Stimulated activated CD8-positive, alpha-beta memory T cell treated with anti-CD3 and anti-CD28 coated beads, Interleukin-2, amount 100 ng/mL, for 1 hour (primary cell): ENCODE results near the gene TNNT2.

Experiments
- DNase-seq, 2 donors: peaks; one replicate each; pipeline ENCODE4 v3.0.0-alpha.2; 2020; ENCODE audit warnings: low read depth in 2 of 2

The TNNT2 gene

GRCh38 chr1:201377611-201378092 is at the start of gene TNNT2:
Gene TNNT2 (minus strand): TSS chr1:201377680. CDS start chr1:201373254, 4,426 bp downstream.
- no peak for DNase-seq

- no peak for DNase-seq
These were observed 49.2 kb upstream of the TNNT2 start for GRCh38 chr1:201426479-201427310.

DNA sequence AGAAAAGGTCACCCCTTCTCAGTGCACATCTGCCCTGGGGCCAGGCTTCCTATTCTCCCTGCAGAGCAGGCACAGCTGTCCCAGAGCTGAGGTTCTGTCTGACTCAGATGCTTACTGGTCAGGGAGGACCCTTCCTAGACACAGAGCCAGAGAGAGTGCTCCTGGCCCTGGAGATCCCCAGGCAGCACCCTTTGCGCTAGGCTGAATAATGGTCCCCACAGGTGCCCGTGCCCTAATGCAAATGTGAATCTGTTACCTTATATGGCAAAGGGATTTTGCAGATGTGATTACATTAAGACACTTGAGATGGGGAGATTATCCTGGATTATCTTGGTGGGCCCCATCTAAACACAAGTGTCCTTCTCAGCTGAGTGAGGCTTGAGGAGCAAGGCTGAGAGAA is 46.7 kb upstream of the TNNT2 start:
- no peak for DNase-seq

DNA sequence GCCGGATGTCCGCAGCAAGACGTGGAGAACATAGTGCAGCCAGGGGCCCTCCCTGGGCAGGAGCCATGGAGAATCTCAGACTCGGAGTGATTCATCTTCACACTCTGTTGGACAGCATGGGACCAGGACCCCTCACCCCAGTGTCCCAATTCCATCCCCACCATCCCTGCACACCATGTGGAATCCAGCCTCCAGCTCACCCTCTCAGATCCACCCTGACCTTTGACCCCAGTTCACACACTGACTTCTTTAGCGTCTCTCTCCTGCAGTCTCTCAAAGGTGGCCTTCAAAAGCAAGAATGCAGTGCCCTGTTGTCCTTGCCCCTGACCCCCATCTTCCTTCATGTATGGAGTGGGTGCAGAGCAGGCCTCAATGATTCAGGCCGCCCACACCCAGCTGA is 46.2 kb upstream of the TNNT2 start:
- no peak for DNase-seq

- no peak for DNase-seq
These were observed 45.1 kb upstream of the TNNT2 start for GRCh38 chr1:201422436-201423030.

DNA sequence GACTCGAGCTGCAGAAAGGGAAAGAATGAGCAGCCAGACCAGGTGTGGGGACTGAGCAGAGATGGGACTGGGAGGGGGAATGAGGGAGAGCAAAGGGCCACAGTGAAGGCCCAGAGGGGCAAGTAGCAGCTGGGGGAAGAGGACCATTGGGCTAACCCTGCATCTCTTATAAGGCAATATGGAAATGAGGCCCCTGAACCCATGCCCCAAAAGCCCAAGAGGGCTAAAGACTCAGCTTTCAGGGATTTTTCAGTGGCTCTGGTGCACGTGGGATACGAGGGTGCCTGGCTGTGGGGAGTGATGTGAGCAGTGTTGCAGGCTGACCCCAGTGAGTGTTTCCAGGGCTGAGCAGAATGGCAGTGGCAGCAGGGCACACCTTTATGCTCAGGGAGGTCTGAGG is 44.5 kb upstream of the TNNT2 start:
- DNase-seq = no peak

DNA sequence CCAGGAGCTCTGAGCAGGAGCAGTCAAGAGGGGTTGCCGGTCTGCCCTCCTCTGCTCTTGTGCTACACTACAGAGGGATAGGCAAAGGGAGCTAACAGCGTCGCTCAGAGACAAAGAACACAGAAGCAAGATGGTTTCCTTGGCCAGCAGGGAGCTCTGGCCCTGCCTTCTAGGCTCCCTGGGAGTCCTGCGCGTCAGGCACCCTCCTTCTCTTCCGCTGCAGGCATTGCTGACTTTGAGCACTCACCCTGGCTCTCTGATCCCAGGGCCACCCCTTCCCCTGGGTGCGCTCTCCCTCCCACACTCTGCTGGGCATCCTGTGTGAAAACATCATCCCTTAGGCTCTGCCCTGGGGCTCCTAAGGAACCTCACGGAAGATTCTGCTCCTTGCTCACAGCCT is 43.6 kb upstream of the TNNT2 start:
- no peak for DNase-seq

GRCh38 chr1:201420608-201421002 is 43.1 kb upstream of the TNNT2 start:
- no peak for DNase-seq

DNA sequence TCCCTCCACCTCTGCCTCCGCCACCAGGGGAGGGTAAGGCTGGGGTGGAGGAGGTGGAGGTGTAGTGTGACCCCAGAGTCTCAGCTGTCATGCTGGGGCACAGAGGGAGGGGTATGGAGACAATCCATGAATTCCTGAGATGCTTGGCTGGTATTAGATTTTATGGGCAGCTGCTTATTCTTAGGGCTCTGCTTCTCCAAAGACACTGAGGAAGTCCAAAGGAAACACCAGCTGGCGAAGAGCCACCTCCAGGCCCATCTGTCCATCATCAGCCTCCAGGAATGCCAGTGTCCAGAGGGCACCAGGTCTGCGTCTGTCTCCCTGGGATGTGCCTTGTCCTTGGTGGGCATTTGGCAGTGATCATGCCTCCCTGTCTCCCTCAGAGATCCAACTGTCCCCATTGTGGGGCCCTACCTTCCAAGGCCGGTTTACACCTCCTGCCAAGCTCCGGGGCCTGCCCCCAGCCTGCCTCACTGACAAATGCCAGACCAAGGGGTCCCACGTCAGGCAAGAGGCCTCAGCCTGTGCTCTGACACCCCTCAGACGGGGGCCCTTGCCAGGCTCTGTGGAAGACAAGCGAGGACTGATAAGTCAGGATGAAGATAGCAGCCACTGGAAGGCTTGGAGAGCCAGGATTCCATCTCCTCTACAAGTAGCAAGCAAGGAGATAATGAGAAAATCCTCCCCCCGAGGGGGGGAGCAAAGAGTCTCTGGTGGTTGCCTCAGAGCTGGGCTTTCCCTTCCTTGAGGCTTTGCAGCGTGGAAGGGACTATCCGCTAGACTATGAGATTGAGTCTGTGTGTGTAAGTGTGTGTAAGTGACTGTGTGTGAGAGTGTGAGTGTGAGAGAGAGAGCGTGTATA is 42.5 kb upstream of the TNNT2 start:
- DNase-seq = no peak

DNA sequence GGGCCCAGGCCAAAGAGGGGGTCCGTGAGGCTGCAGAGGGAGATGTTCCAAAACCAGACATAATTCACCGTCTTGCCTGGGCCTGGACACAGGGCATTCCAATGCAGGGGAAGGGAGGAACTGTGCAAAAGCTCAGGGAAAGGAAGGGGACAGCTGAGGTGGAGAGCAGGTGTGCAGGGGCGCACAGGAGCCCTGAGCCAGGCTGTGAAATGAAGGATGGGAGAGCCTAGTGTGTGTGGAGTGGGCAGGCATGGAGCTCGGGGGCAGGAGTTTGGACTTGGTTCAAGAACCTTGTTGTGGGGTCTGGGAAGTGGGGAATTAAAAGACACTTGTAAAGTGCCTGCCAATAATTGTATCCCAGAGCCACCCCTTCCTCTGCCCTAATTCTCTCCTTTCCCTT is 41.8 kb upstream of the TNNT2 start:
- DNase-seq = no peak

- DNase-seq = no peak
These were observed 41.0 kb upstream of the TNNT2 start for GRCh38 chr1:201418461-201418860.

- DNase-seq = no peak
These were observed 36.7 kb upstream of the TNNT2 start for GRCh38 chr1:201414051-201414738.

- no peak for DNase-seq
These were observed 33.8 kb upstream of the TNNT2 start for GRCh38 chr1:201411292-201411691.

GRCh38 chr1:201409440-201409839 is 32.0 kb upstream of the TNNT2 start:
- DNase-seq = no peak

GRCh38 chr1:201408834-201409200 is 31.3 kb upstream of the TNNT2 start:
- no peak for DNase-seq

- DNase-seq = peak; percentile 27 to 34
These were observed 30.8 kb upstream of the TNNT2 start for GRCh38 chr1:201408176-201408833.

DNA sequence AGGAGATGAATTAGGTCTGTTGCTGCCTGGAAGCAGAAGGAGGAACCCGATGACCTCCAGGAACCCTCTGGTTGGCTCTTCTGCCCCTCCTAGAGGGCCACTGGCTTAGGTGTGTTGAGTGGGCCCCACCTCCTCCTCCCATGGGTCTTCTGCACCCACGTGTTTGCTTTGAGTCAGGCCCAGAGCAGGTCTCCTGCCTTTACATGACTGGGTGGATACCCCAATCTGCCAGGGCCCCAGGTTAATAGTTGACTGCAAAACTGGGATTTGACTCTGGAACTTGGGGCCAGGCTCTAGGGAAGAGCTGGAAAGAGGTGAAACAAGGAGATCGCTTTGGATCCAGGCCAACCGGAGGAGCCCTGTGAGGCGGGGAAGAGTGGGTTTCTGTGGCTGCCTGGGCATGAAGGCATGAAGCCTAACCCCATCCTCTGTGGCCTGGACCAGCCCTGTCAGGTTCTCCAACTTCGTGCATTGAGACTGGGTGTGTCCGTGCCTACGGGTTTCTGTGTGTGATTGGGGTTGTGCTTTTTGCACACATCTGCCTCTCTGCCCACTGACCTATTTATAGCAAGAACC is 29.4 kb upstream of the TNNT2 start:
- no peak for DNase-seq

DNA sequence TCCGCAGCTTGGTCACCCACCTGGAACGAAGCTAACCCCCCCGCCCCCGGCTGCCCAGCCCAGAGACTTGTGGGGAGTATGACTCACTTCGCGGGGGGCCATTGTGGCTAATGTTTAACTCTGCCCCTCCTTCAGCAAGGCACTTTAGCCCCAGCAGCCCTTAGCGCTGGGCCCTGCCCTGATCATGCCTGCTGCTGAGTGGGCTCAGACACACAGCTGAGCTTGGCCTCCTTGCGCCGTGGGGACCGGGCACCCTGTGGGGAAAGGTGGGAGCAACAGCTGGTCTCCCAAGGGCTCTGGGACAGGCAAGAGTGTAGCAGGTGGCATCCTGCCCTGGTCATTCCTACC is 28.0 kb upstream of the TNNT2 start:
- no peak for DNase-seq

GRCh38 chr1:201404722-201405483 is 27.4 kb upstream of the TNNT2 start:
- no peak for DNase-seq

DNA sequence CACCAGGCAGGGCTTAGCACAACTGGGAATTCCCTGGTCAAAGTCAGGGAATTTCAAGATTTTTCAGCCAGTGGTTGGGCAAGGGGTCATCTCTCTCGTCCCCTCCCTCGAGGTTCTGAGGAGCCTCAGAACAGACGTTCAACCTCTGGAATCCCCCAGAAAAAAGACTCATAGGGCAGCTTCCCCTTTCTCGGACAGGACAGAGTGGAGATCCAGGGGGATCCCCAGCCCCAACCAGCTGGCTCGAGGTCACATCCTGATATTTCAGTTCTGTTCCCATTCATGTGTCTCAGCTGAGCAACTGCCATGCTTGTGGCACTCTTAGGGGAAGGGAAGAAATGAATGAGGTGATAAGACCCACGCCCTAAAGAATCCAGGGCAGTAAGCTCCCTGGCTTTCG is 26.6 kb upstream of the TNNT2 start:
- DNase-seq = no peak
